Activated naive CD8-positive, alpha-beta T cell treated with anti-CD3 and anti-CD28 coated beads, Interleukin-2, amount 10 ng/mL, durations not matched to agents 7 days and 5 days (primary cell): ENCODE data around the gene HIVEP3. TPM values are rescaled to one million over a fixed set of nuclear protein-coding genes. Genes with fewer than 3 reads are reported as not detected.

Experiments
- ATAC-seq: fragments of 150-1000 bp; cut with Tn5 transposase; one replicate; pipeline ENCODE4 v1.10.0; 2021; ENCODE audit warnings: low read depth, moderate library complexity
- POLR2A ChIA-PET: fragments of 350-600 bp; sonication (Branson Sonifier 250); formaldehyde crosslinking; loops from one replicate; lab custom pipeline; 2021; ENCODE audit warnings: antibody characterized with exemption; lab: Charles Lee
- DNase-seq: peaks from one replicate; pipeline ENCODE4 v3.0.0; 2021
- H3K27ac Mint-ChIP-seq: one replicate; pipeline ENCODE4 v1.8.0; 2022; ENCODE audit warnings: mild to moderate bottlenecking, mixed read lengths
- H3K27me3 Mint-ChIP-seq: one replicate; pipeline ENCODE4 v1.8.0; 2022; ENCODE audit warnings: mild to moderate bottlenecking, moderate library complexity, mixed read lengths
- H3K36me3 Mint-ChIP-seq: one replicate; pipeline ENCODE4 v1.8.0; 2021; ENCODE audit warnings: mild to moderate bottlenecking, mixed read lengths
- H3K4me1 Mint-ChIP-seq: one replicate; pipeline ENCODE4 v1.8.0; 2021; ENCODE audit warnings: mixed read lengths
- H3K4me3 Mint-ChIP-seq: one replicate; pipeline ENCODE4 v1.8.0; 2022; ENCODE audit warnings: mild to moderate bottlenecking, moderate library complexity, mixed read lengths
- H3K9me3 Mint-ChIP-seq: one replicate; pipeline ENCODE4 v1.8.0; 2021; ENCODE audit warnings: mixed read lengths
- total RNA-seq, 2 experiments: library from RNA; stranded (reverse); gene quantifications; one replicate each; pipeline ENCODE4 v1.2.3, GENCODE V29; 2021

Gene HIVEP3
- total RNA-seq, 2 experiments from 2014 or later = 10.1 to 10.7 TPM

- peaks cover 11% of the 10 kb centered on the region for H3K4me1 Mint-ChIP-seq
- no peaks in the 10 kb centered on the region for H3K9me3 Mint-ChIP-seq
- no peaks in the 10 kb centered on the region for H3K27me3 Mint-ChIP-seq
- ATAC-seq = no peak
- H3K27ac Mint-ChIP-seq = no peak overlapping the region
- POLR2A ChIA-PET = no interaction called here
- no peak for DNase-seq
- H3K36me3 Mint-ChIP-seq = peaks cover 14% of the 10 kb centered on the region
- H3K4me3 Mint-ChIP-seq = no peak overlapping the region
Measured at GRCh38 chr1:41583658-41584547, 334.8 kb downstream of the HIVEP3 start.

GRCh38 chr1:41582851-41583657 lies 335.7 kb downstream of the HIVEP3 start:
- Mint-ChIP-seq H3K4me3 (no peak overlapping the region), H3K9me3 (no peaks in the 10 kb centered on the region), H3K36me3 (peaks cover 14% of the 10 kb centered on the region), H3K4me1 (peaks cover 11% of the 10 kb centered on the region), H3K27ac (no peak overlapping the region), H3K27me3 (no peaks in the 10 kb centered on the region)
- POLR2A ChIA-PET = no interaction called here
- ATAC-seq (no peak), DNase-seq (no peak)

- Mint-ChIP-seq H3K27me3 (no peaks in the 10 kb centered on the region), H3K4me3 (no peak overlapping the region), H3K27ac (no peak overlapping the region), H3K9me3 (no peaks in the 10 kb centered on the region), H3K4me1 (peaks cover 11% of the 10 kb centered on the region), H3K36me3 (peaks cover 14% of the 10 kb centered on the region)
- POLR2A ChIA-PET = no interaction called here
- no peak for DNase-seq
- ATAC-seq = no peak
Measured at GRCh38 chr1:41582351-41582750, 336.4 kb downstream of the HIVEP3 start.

- Mint-ChIP-seq H3K4me3 (no peak overlapping the region), H3K36me3 (peaks cover 12% of the 10 kb centered on the region)
- POLR2A ChIA-PET = no interaction called here
Measured at GRCh38 chr1:41582004-41582325, 336.8 kb downstream of the HIVEP3 start.

GRCh38 chr1:41581216-41582003 lies 337.3 kb downstream of the HIVEP3 start:
- Mint-ChIP-seq H3K4me1 (peaks cover 11% of the 10 kb centered on the region), H3K36me3 (peaks cover 11% of the 10 kb centered on the region), H3K27ac (peak overlapping the region; percentile 49), H3K27me3 (no peaks in the 10 kb centered on the region), H3K9me3 (no peaks in the 10 kb centered on the region), H3K4me3 (no peak overlapping the region)
- ATAC-seq = no peak
- POLR2A ChIA-PET = no interaction called here
- no peak for DNase-seq

More at GRCh38 chr1:41582004-41582325, 336.8 kb downstream of the HIVEP3 start:
- Mint-ChIP-seq H3K9me3 (no peaks in the 10 kb centered on the region), H3K27me3 (no peaks in the 10 kb centered on the region), H3K27ac (no peak overlapping the region), H3K4me1 (peaks cover 11% of the 10 kb centered on the region)
- ATAC-seq (no peak), DNase-seq (no peak)

GRCh38 chr1:41580520-41581172 lies 338.1 kb downstream of the HIVEP3 start:
- ATAC-seq = peak; percentile 51
- Mint-ChIP-seq H3K4me3 (peak overlapping the region; percentile 1), H3K4me1 (peaks cover 12% of the 10 kb centered on the region), H3K27me3 (no peaks in the 10 kb centered on the region), H3K9me3 (no peaks in the 10 kb centered on the region), H3K27ac (peak overlapping the region; percentile 49), H3K36me3 (peaks cover 10% of the 10 kb centered on the region)
- DNase-seq = no peak
- POLR2A ChIA-PET = interaction anchor here (1.4 kb wide), 1 partner anchor 92 kb away, joined by 4 read pairs; no protein-coding TSS in a partner anchor

- H3K9me3 Mint-ChIP-seq = no peaks in the 10 kb centered on the region
- peaks cover 10% of the 10 kb centered on the region for H3K36me3 Mint-ChIP-seq
- no peaks in the 10 kb centered on the region for H3K27me3 Mint-ChIP-seq
- no peak overlapping the region for H3K4me3 Mint-ChIP-seq
- peaks cover 12% of the 10 kb centered on the region for H3K4me1 Mint-ChIP-seq
- POLR2A ChIA-PET = interaction anchor here (1.4 kb wide), 1 partner anchor 93 kb away, joined by 4 read pairs; no protein-coding TSS in a partner anchor
- ATAC-seq = no peak
- peak overlapping the region; percentile 49 for H3K27ac Mint-ChIP-seq
- DNase-seq = no peak
Measured at GRCh38 chr1:41580021-41580420, 338.7 kb downstream of the HIVEP3 start.

- no peak overlapping the region for H3K27ac Mint-ChIP-seq
- ATAC-seq = no peak
- POLR2A ChIA-PET = interaction anchor here (1.4 kb wide), 1 partner anchor 94 kb away, joined by 4 read pairs; no protein-coding TSS in a partner anchor
- H3K36me3 Mint-ChIP-seq = peaks cover 10% of the 10 kb centered on the region
- H3K27me3 Mint-ChIP-seq = no peaks in the 10 kb centered on the region
- H3K9me3 Mint-ChIP-seq = no peaks in the 10 kb centered on the region
- H3K4me1 Mint-ChIP-seq = peaks cover 13% of the 10 kb centered on the region
- DNase-seq = no peak
- H3K4me3 Mint-ChIP-seq = no peak overlapping the region
Measured at GRCh38 chr1:41578712-41579335, 339.9 kb downstream of the HIVEP3 start.

- Mint-ChIP-seq H3K36me3 (peaks cover 10% of the 10 kb centered on the region), H3K4me3 (no peak overlapping the region), H3K27me3 (no peaks in the 10 kb centered on the region), H3K9me3 (no peaks in the 10 kb centered on the region), H3K4me1 (peaks cover 16% of the 10 kb centered on the region), H3K27ac (no peak overlapping the region)
- POLR2A ChIA-PET = interaction anchor here (1.4 kb wide), 1 partner anchor 81 kb away, joined by 3 read pairs; no protein-coding TSS in a partner anchor
- no peak for DNase-seq
- ATAC-seq = no peak
Measured at GRCh38 chr1:41576620-41577019, 342.1 kb downstream of the HIVEP3 start.

- no peaks in the 10 kb centered on the region for H3K27me3 Mint-ChIP-seq
- H3K27ac Mint-ChIP-seq = no peak overlapping the region
- DNase-seq (no peak), ATAC-seq (no peak)
- POLR2A ChIA-PET = interaction anchor here (1.4 kb wide), 1 partner anchor 82 kb away, joined by 3 read pairs; no protein-coding TSS in a partner anchor
- H3K4me3 Mint-ChIP-seq = no peak overlapping the region
- H3K4me1 Mint-ChIP-seq = peaks cover 12% of the 10 kb centered on the region
- peaks cover 10% of the 10 kb centered on the region for H3K36me3 Mint-ChIP-seq
- H3K9me3 Mint-ChIP-seq = no peaks in the 10 kb centered on the region
Measured at GRCh38 chr1:41576206-41576605, 342.5 kb downstream of the HIVEP3 start.

GRCh38 chr1:41574842-41575241 lies 343.9 kb downstream of the HIVEP3 start:
- no peak for ATAC-seq
- no peak for DNase-seq
- Mint-ChIP-seq H3K27me3 (no peaks in the 10 kb centered on the region), H3K4me1 (peaks cover 5% of the 10 kb centered on the region), H3K4me3 (no peak overlapping the region), H3K27ac (no peak overlapping the region), H3K36me3 (peaks cover 5% of the 10 kb centered on the region), H3K9me3 (no peaks in the 10 kb centered on the region)
- POLR2A ChIA-PET = interaction anchor here (0.9 to 1.0 kb wide), 2 partner anchors 212 to 320 kb away, joined by 3 read pairs; no protein-coding TSS in a partner anchor
